GM08714 (cell line): Measurements from ENCODE around the gene TXNDC11.
A peak's percentile ranks its signal among the peaks of the same experiment; 100 is the strongest.

Source experiments
- H3K4me3 ChIP-seq: fragments of 200-500 bp; sonication (Bioruptor generic); 2 replicates; pipeline ENCODE4 v1.5.1; 2014; ENCODE audit warnings: mild to moderate bottlenecking, low read length, inconsistent platforms
- ZNF274 ChIP-seq: IDR thresholded peaks from 2 replicates; pipeline ENCODE4 v1.6.1; 2012; ENCODE audit warnings: mild to moderate bottlenecking, low read depth, low read length

Gene TXNDC11

DNA sequence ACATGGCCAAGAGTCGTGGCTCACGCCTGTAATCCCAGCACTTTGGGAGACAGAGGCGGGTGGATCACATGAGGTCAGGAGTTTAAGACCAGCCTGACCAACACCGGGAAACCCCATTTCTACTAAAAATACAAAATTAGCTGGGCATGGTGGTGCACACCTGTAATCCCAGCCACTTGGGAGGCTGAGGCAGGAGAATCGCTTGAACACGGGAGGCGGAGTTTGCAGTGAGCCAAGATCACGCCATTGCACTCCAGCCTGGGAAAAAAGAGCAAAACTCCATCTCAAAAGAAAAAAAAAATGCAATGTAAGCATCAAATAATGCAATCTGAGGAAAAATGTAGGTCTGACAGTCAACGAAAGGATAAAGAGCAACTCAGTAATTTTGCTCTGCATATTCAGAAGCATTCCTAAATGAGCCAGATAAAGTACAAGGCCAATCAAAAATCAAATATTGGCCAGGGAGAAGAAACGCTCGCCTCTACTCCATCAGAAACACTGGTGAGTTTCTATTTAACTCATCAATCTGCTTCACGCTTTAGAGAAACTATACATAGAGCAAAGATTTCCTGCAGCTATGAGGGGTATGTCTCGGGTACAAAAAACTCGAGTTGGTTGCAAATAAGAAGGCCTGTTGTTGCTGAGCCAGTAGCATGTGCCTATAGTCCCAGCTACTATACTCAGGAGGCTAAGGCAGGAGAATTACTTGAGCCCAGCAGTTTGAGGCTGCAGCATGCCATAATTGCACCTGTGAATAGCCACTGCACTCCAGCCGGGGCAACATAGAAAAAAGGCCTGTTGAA, 3.7 kb downstream of the TXNDC11 start:
- H3K4me3 ChIP-seq: peak overlapping the region; percentile 97; the same call in 1 of the 2 replicates
- TF ChIP-seq ZNF274: no peak

DNA sequence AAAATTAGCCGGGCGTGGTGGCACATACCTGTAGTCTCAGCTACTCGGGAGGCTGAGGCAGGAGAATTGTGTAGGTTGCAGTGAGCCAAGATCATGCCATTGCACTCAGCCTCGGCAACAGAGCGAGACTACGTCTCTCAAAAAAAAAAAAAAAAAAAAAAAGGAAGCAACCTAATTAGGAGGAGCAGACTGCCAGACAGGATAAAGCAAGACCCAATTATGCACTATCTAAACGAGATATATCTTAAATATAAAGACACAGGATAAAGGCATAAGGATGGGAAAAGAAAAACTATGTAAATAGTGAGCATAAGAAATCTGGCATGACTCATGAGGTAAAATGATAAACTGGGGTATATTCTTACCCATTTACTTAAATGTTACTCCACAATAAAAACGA, 4.9 kb downstream of the TXNDC11 start:
- no peak overlapping the region; the same call in 1 of the 2 replicates for H3K4me3 ChIP-seq

DNA sequence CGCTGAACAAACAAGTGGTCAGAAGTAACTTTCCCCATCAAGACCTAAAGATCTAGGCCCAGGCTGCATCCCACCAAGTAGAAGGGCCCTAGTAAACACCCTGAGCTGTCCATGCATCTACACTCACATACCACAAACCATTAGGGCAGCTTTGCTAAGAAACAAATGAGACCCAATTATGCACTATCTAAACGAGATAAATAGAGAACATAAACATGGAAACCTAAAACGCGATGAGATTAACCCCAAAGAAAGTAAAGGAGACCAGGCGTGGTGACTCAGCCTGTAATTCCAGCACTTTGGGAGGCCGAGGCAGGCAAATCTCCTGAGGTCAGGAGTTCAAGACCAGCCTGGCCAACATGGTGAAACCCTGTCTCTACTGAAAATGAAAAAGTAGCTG, 5.8 kb downstream of the TXNDC11 start:
- no peak overlapping the region; the same call in 1 of the 2 replicates for H3K4me3 ChIP-seq
- TF ChIP-seq ZNF274: no peak

More for the DNA sequence above, 4.9 kb downstream of the TXNDC11 start:
- TF ChIP-seq ZNF274: no peak

DNA sequence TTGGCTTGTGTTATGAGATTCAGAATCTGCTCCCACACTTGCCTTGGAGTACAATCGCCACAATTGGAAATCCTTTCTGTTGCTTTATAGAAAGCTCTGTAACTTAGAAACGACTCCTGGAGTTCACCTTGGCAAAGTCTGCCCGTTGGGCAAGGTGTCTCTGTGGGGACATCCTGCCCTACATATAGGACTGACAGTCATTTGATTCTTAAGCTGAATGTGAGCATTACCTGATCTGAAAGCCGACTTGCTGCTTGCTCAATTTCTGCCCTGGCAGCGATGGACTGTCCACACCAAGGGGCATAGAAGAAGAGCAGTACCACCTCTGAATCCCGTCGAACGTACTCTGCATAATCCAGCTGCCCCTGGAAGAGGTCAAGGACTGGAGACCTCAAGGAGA, 6.9 kb downstream of the TXNDC11 start:
- no peak for TF ChIP-seq ZNF274

DNA sequence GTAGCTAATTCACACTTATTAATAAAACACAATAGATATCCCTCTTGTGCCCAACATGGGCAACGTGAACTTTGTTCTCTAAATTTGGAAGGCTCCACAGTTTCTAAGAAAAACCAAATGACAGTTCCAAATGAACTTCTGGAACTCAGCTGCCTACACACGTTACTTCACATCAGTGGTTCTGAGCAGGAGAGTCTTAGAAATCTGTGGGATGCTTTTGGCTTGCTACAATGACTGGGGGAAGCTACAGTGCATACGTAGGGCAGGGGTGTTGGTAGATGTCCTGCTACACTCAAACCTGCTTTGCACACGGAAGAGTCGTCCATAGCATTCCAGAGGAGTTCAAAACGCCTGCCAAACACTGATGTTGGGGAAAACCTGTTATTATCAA, 8.0 kb downstream of the TXNDC11 start:
- no peak for TF ChIP-seq ZNF274

More for the DNA sequence above, 6.9 kb downstream of the TXNDC11 start:
- no peak overlapping the region; the same call in 1 of the 2 replicates for H3K4me3 ChIP-seq

DNA sequence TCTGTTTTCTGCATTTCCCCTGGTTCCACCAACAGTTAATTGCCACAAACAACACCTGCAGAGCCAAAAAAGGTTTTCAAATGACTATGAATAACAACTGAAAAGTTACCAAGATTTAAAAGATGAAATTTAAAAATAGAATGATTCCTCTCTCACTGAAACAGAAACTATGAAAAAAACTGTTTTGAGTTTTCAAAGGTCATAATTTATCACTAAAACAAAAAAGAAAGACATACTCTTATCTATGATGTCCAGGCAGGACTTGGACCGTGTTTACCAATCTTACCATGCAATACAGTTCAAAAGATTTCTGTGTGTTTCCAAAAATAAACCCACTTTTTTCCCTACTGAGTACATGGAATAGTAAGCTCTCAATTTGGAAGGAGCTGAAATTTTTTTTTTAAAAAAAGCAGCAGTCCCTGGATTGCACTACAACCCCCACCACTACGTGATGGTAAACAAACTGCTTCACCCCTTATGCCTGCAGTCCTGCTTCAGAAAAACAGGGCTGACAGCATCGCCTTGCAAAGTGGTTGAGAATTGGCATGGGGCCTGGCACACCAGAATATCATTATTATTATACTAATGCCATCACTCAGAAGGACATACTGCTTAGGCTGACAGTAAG, 8.5 kb downstream of the TXNDC11 start:
- H3K4me3 ChIP-seq: peak overlapping the region; percentile 51; the same call in 1 of the 2 replicates
- TF ChIP-seq ZNF274: no peak

More for the DNA sequence above, 8.0 kb downstream of the TXNDC11 start:
- peak overlapping the region; percentile 51; the same call in 1 of the 2 replicates for H3K4me3 ChIP-seq

DNA sequence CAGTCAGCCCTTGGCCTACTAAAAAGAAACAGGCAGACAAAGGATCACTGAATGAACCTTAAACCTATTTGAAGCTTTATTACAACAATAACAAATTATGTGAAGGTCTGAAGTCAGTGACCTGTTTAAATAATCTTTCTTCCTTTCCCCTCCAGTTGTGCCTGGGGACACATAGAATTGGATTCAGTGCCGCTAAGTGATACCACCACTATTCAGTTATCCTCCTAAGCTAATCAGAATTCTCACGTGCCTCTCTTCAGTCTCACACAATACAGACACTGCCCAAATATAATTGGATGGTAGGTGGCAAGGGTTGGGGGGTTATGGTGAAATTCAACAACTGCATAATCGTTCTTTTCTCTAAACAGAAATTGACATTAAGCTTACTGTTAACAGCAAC, 11.4 kb downstream of the TXNDC11 start:
- H3K4me3 ChIP-seq: no peak overlapping the region
- TF ChIP-seq ZNF274: no peak

DNA sequence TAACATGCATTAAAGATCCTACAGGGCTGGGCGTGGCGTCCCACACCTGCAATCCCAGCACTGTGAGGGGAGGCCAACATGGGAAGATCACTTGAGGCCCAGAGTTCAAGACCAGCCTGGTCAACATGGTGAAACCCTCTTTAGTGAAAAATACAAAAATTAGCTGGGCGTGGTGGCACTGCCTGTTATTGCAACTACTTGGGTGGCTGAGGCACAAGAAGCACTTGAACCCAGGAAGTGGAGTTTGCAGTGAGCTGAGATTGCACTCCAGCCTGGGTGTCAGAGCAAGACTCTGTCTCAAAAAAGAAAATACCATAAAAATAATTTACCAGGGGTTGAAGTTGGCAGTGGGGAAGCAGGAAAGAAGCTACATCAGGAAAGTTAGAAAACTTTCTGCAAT, 12.9 kb downstream of the TXNDC11 start:
- no peak for TF ChIP-seq ZNF274

DNA sequence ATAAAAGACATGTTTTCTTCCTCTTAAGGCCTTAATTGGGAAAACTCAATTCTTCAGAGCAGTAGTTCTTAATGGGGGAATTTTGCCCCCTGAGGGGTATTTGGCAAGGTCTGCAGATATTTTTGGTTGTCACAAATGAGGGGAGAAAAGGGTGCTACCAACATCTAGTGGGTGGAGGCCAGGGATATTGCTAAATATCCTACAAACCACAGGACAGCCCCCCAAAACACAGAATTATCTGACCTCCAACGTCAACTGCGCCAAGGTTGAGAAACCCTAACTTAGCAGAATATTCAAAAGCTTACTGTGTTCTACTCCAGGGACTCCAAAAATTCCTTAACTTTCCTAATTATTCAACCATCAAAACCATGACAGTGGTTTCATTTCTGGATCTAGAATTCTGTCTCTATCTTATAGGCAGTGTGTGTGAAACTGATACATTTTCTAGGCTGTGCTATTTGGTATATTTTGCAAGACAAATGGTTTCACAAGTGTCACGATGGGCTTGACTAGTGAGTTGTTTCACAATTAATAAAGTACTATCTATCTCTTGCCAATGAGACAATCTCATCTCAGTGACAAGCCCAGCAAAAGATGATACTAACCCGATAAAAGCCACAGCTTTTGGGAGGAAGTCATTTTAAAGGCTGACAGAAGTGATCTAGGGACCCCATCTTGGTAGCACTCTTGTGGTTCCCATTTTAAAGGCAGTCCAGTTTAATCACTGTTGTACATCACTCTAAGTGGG, 14.7 kb downstream of the TXNDC11 start:
- H3K4me3 ChIP-seq: no peak overlapping the region
- no peak for TF ChIP-seq ZNF274

More for the DNA sequence above, 12.9 kb downstream of the TXNDC11 start:
- H3K4me3 ChIP-seq: no peak overlapping the region

DNA sequence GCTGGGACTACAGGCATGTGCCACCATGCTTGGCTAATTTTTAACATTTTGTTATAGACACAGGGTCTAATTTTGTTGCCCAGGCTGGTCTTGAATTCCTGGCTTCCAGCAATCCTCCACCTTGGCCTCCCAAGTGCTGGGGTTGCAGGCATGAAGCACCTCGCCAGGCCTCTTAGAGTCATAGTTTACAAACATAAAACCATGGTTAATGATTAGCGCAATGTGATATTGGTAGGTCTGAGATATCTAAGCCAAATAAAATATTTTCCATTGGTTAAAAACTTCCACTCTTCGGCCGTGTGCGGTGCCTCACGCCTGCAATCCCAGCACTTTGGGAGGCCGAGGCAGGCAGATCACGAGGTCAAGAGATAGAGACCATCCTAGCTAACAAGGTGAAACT, 16.6 kb downstream of the TXNDC11 start:
- no peak overlapping the region for H3K4me3 ChIP-seq
- no peak for TF ChIP-seq ZNF274

DNA sequence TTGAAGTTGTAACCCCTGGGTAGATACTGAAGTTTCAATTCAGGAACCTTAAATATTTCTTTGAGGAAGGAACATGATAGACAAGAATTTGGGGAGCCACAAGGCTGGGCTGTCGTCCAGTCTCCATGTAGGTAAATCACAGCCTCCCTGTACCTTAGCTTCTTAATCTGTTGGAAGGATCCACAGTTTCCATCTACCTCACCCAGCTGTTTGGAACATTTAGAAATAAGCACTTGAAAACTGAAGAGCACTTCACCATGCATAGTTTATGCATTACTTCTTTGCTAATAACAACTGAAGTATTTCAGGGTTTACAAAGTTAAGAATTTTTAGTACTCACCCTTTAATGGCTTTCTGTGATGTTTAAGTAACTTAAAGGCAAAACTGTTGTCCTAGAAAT, 17.2 kb downstream of the TXNDC11 start:
- no peak for TF ChIP-seq ZNF274
- H3K4me3 ChIP-seq: no peak overlapping the region

DNA sequence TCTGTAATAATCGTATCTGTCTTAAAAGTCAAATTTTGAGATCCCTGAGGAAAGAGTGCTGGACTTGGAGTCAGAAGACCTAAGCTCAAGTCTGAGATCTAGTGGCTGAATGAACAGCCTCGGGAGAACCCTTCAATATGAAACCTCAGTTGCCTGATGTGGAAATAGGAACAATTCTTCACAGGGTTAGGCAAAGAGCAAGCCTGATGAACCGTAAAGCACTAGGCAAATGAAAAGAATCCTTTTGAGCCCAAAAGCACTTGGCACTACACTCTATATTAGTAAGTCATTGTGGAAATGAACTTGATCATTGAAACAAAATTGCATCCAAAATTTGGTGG, 20.2 kb downstream of the TXNDC11 start:
- TF ChIP-seq ZNF274: no peak
- no peak overlapping the region for H3K4me3 ChIP-seq

DNA sequence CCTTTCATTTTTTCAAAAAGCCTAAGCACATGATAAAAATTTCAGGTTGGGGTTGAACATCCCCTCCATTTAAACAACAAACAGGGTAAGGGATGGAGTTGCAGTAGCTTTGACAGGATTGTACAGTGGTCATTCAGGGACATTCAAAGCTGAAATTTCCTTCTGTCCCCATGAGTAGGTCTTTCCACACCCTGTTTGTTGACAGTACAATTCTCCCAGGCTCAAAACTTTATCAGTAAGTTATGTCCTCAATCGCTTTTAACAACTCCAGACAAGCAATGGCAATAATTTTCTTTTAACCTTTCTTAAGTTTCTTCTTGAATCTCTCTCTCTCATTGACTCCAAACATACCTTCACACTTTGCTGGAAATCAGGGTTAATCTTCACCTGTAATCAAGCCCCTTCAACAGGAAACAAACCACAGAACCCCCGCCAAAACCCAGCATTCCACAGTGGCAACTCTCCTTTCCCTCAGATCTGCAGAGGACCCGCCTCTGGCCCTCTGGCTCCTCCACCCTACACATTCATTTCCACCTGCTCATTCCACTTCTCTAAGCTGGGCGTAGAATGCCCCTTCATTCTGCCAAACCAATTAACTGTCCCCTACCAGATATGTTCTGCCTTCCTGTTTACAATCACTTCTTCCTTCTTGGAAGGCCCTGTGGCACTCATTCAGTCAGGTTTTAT, 20.7 kb downstream of the TXNDC11 start:
- TF ChIP-seq ZNF274: no peak
- H3K4me3 ChIP-seq: no peak overlapping the region

DNA sequence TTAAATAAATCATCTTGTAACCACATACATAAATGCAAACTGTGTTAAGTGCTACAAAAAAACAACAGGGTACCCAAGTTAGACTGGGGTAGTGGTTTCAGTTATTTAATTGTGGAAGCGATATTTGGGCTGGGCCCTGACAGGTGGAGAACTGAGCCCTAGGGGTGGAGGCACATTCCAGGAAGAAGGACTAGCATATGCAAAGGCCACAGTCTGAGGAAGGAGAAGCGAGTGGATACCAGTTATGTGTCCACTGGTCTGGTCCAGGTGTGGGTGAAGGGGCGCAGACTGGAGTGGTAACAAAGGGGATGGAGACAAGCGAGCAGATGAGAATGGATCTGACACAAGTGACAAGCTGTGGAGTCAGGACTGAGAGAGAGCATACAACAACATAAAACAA, 22.9 kb downstream of the TXNDC11 start:
- TF ChIP-seq ZNF274: no peak
- H3K4me3 ChIP-seq: no peak overlapping the region
